H9 (cell line): ENCODE results near the gene PGBD5. TPM values are rescaled to one million over a fixed set of nuclear protein-coding genes. Genes with fewer than 3 reads are reported as not detected.

ENCODE experiments used
- DNase-seq: peaks from one replicate; pipeline ENCODE4 v3.0.0-alpha.2; 2017
- H2AFZ ChIP-seq: one replicate; pipeline ENCODE4 v1.6.1; 2013; ENCODE audit warnings: mild to moderate bottlenecking, low read length, control low read depth, moderate library complexity
- H2AK5ac ChIP-seq: 2 replicates; pipeline ENCODE4 v1.6.1; 2013; ENCODE audit warnings: low read length, control low read depth, mixed read lengths; ENCODE audit not compliant: insufficient read length
- H2BK120ac ChIP-seq: one replicate; pipeline ENCODE4 v1.6.1; 2013; ENCODE audit warnings: low read depth, mild to moderate bottlenecking, low read length, control low read depth, inconsistent platforms; ENCODE audit not compliant: poor library complexity, severe bottlenecking
- H2BK12ac ChIP-seq: 2 replicates; pipeline ENCODE4 v1.6.1; 2013; ENCODE audit warnings: low read length, control low read depth, mixed read lengths, low read depth; ENCODE audit not compliant: insufficient read length
- H2BK15ac ChIP-seq: 2 replicates; pipeline ENCODE4 v1.6.1; 2013; ENCODE audit warnings: low read depth, low read length, control low read depth
- H2BK20ac ChIP-seq: one replicate; pipeline ENCODE4 v1.6.1; 2013; ENCODE audit warnings: low read depth, mild to moderate bottlenecking, low read length, control low read depth, inconsistent platforms; ENCODE audit not compliant: poor library complexity, severe bottlenecking
- H2BK5ac ChIP-seq: 2 replicates; pipeline ENCODE4 v1.6.1; 2013; ENCODE audit warnings: low read length, control low read depth, mixed read lengths; ENCODE audit not compliant: insufficient read length
- H3K14ac ChIP-seq: 2 replicates; pipeline ENCODE4 v1.6.1; 2013; ENCODE audit warnings: low read length, control low read depth; ENCODE audit not compliant: insufficient read depth
- H3K18ac ChIP-seq: 2 replicates; pipeline ENCODE4 v1.6.1; 2013; ENCODE audit warnings: low read depth, mild to moderate bottlenecking, mixed read lengths, low read length, control low read depth; ENCODE audit not compliant: insufficient read length
- H3K23ac ChIP-seq: 2 replicates; pipeline ENCODE4 v1.6.1; 2013; ENCODE audit warnings: low read length, control low read depth, mixed read lengths, low read depth; ENCODE audit not compliant: insufficient read length
- H3K23me2 ChIP-seq: 2 replicates; pipeline ENCODE4 v1.6.1; 2013; ENCODE audit warnings: low read depth, mild to moderate bottlenecking, mixed read lengths, low read length, control low read depth; ENCODE audit not compliant: insufficient read length, poor library complexity, severe bottlenecking
- H3K27ac ChIP-seq: 2 replicates; pipeline ENCODE4 v1.5.1; 2013; ENCODE audit warnings: low read length, control low read depth, mixed read lengths, low read depth; ENCODE audit not compliant: insufficient read length
- H3K27me3 ChIP-seq: 2 replicates; pipeline ENCODE4 v1.6.1; 2013; ENCODE audit warnings: low read length, control low read depth, inconsistent platforms; ENCODE audit not compliant: insufficient read depth
- H3K4ac ChIP-seq: 2 replicates; pipeline ENCODE4 v1.6.1; 2013; ENCODE audit warnings: low read depth, mild to moderate bottlenecking, control low read depth, inconsistent platforms, low read length, moderate library complexity
- H3K4me1 ChIP-seq: 2 replicates; pipeline ENCODE4 v1.6.1; 2013; ENCODE audit warnings: low read length, control low read depth, inconsistent platforms; ENCODE audit not compliant: insufficient read depth
- H3K4me2 ChIP-seq: 2 replicates; pipeline ENCODE4 v1.6.1; 2013; ENCODE audit warnings: low read length, control low read depth, mixed read lengths; ENCODE audit not compliant: insufficient read length, insufficient read depth
- H3K56ac ChIP-seq: 2 replicates; pipeline ENCODE4 v1.6.1; 2013; ENCODE audit warnings: low read depth, mild to moderate bottlenecking, mixed read lengths, low read length, control low read depth; ENCODE audit not compliant: insufficient read length
- H3K79me1 ChIP-seq: 2 replicates; pipeline ENCODE4 v1.6.1; 2013; ENCODE audit warnings: low read depth, mild to moderate bottlenecking, moderate library complexity, low read length, control low read depth, inconsistent platforms; ENCODE audit not compliant: insufficient read depth, poor library complexity, severe bottlenecking
- H3K79me2 ChIP-seq: 2 replicates; pipeline ENCODE4 v1.6.1; 2013; ENCODE audit warnings: low read length, control low read depth, inconsistent platforms; ENCODE audit not compliant: insufficient read depth
- H3K9ac ChIP-seq: 2 replicates; pipeline ENCODE4 v1.6.1; 2013; ENCODE audit warnings: low read length, control low read depth, mixed read lengths; ENCODE audit not compliant: insufficient read length; ENCODE audit errors: extremely low read depth
- H3K9me3 ChIP-seq: one replicate; pipeline ENCODE4 v1.6.1; 2013; ENCODE audit warnings: low read depth, low read length, inconsistent platforms; ENCODE audit not compliant: control insufficient read depth
- H3T11ph ChIP-seq: one replicate; pipeline ENCODE4 v1.6.1; 2013; ENCODE audit warnings: mild to moderate bottlenecking, low read length, control low read depth, inconsistent platforms
- H4K20me1 ChIP-seq: one replicate; pipeline ENCODE4 v1.6.1; 2013; ENCODE audit not compliant: control insufficient read depth, insufficient read length, insufficient read depth
- H4K5ac ChIP-seq: 2 replicates; pipeline ENCODE4 v1.6.1; 2013; ENCODE audit warnings: low read depth, mild to moderate bottlenecking, mixed read lengths, low read length, control low read depth; ENCODE audit not compliant: insufficient read length
- H4K8ac ChIP-seq: replicated peaks from 2 replicates; pipeline ENCODE4 v1.6.1; 2013; ENCODE audit warnings: low read length, control low read depth, mixed read lengths, low read depth; ENCODE audit not compliant: insufficient read length
- H4K91ac ChIP-seq: 2 replicates; pipeline ENCODE4 v1.6.1; 2013; ENCODE audit warnings: low read depth, mild to moderate bottlenecking, moderate library complexity, mixed read lengths, low read length, control low read depth; ENCODE audit not compliant: insufficient read length
- H3K27ac Mint-ChIP-seq, 3 experiments: 2 replicates in 2 of 3; 3 replicates in 1 of 3; pipeline ENCODE4 v1.8.0; 2020 to 2021; ENCODE audit warnings: mixed read lengths in 3 of 3, mild to moderate bottlenecking in 1 of 3, moderate library complexity in 1 of 3
- H3K27me3 Mint-ChIP-seq: 2 replicates; pipeline ENCODE4 v1.8.0; 2021; ENCODE audit warnings: low read depth, mild to moderate bottlenecking, moderate library complexity, mixed read lengths
- H3K36me3 Mint-ChIP-seq, 3 experiments: 2 replicates in 2 of 3; 3 replicates in 1 of 3; pipeline ENCODE4 v1.8.0; 2020 to 2021; ENCODE audit warnings: low read depth in 3 of 3, mixed read lengths in 3 of 3; ENCODE audit not compliant: insufficient read depth in 1 of 3
- H3K4me1 Mint-ChIP-seq, 2 experiments: 2 replicates each; pipeline ENCODE4 v1.8.0; 2020; ENCODE audit warnings: mixed read lengths in 2 of 2
- H3K4me3 Mint-ChIP-seq, 2 experiments: 2 replicates in 1 of 2; 3 replicates in 1 of 2; pipeline ENCODE4 v1.8.0; 2020 to 2021; ENCODE audit warnings: mild to moderate bottlenecking in 2 of 2, mixed read lengths in 2 of 2, moderate library complexity in 1 of 2
- H3K9me3 Mint-ChIP-seq, 2 experiments: 2 replicates in 1 of 2; 3 replicates in 1 of 2; pipeline ENCODE4 v1.8.0; 2020; ENCODE audit warnings: mild to moderate bottlenecking in 2 of 2, mixed read lengths in 2 of 2, moderate library complexity in 1 of 2
- CTCF ChIP-seq: fragments of 200-600 bp; sonication (generic); conservative IDR thresholded peaks from 3 replicates; pipeline ENCODE4 v1.8.0; 2021; ENCODE audit warnings: antibody characterized with exemption, mild to moderate bottlenecking
- WGBS: extraction: QIAGEN DNeasy Blood & Tissue Kit; methylation state at CpG from one replicate; pipeline ENCODE4 v1.1.7; 2013; ENCODE audit warnings: missing lambda C conversion rate, low lambda C conversion rate, mixed read lengths; ENCODE audit not compliant: insufficient read length; ENCODE audit errors: extremely low coverage; 5-methylcytosine and 5-hydroxymethylcytosine counted together
- total RNA-seq: library from RNA; stranded (reverse); gene quantifications from 2 replicates; pipeline ENCODE4 v1.2.1, GENCODE V29; 2021

Gene PGBD5
- total RNA-seq, 1 experiment from 2014 or later: 19.1 TPM

- Mint-ChIP-seq H3K27me3 (no peaks in the 10 kb centered on the region), H3K4me1 (peaks cover 23 to 28% of the 10 kb centered on the region in 2 experiments), H3K9me3 (no peaks in the 10 kb centered on the region), H3K36me3 (peaks cover 6 to 9% (median 6%) of the 10 kb centered on the region in 3 experiments; a peak in 5 of 7 replicates), H3K27ac (no peak overlapping the region), H3K4me3 (no peak overlapping the region)
- Histone ChIP-seq H4K5ac (no peak overlapping the region), H3K9ac (no peak overlapping the region), H2BK15ac (no peak overlapping the region), H2BK120ac (no peak overlapping the region), H3K18ac (no peak overlapping the region), H3K4me2 (no peak overlapping the region), H3T11ph (no peak overlapping the region), H3K23ac (no peak overlapping the region), H2AFZ (no peak overlapping the region), H3K27ac (no peak overlapping the region), H2AK5ac (no peak overlapping the region), H4K8ac (no peak overlapping the region), H3K14ac (no peak overlapping the region), H2BK20ac (no peak overlapping the region), H3K23me2 (no peaks in the 10 kb centered on the region), H3K56ac (no peak overlapping the region), H3K9me3 (no peaks in the 10 kb centered on the region), H3K4ac (no peak overlapping the region), H3K79me1 (no peaks in the 10 kb centered on the region), H2BK5ac (no peak overlapping the region), H3K4me1 (no peaks in the 10 kb centered on the region), H3K79me2 (no peaks in the 10 kb centered on the region), H4K20me1 (no peaks in the 10 kb centered on the region), H2BK12ac (no peak overlapping the region), H4K91ac (no peak overlapping the region), H3K27me3 (no peaks in the 10 kb centered on the region)
- DNase-seq: no peak
- WGBS: no CpG with 5 or more reads among the region's 10 CpGs
- TF ChIP-seq CTCF: no peak
Observed at GRCh38 chr1:230370109-230370508, 56.0 kb downstream of the PGBD5 start.
